HCT116 (cell line): Measurements from ENCODE around the gene TPRG1. TPM values are rescaled to one million over a fixed set of nuclear protein-coding genes. Genes with fewer than 3 reads are reported as not detected.

Experiments used
- ATAC-seq: fragments of 200-7000 bp; cut with Tn5 transposase; 2 replicates; pipeline ENCODE4 v1.9.1; 2020; ENCODE audit warnings: mild to moderate bottlenecking, moderate library complexity
- BruUV-seq: library from RNA; stranded (reverse); fragments of 400-500 nt; replicated peaks from 2 replicates; lab custom pipeline; 2021; lab: Mats Ljungman, UMichigan
- CTCF ChIA-PET: fragments of 300-600 bp; sonication (Branson Sonifier 250); formaldehyde crosslinking; loops from one replicate; lab custom pipeline; 2021; ENCODE audit warnings: antibody characterized with exemption; lab: Charles Lee
- POLR2A ChIA-PET: fragments of 300-600, 350-600 bp; sonication (Branson Sonifier 250); formaldehyde crosslinking; loops from one replicate; lab custom pipeline; 2021; ENCODE audit warnings: antibody characterized with exemption; lab: Charles Lee
- RAD21 ChIA-PET, 2 experiments: fragments of 300-600 bp; sonication (Branson Sonifier 250); formaldehyde crosslinking; loops; one replicate each; lab custom pipeline; 2023; ENCODE audit warnings: low total read pairs in 2 of 2; ENCODE audit not compliant: uncharacterized antibody in 2 of 2, unreplicated experiment in 2 of 2, low non-redundant PET in 1 of 2; lab: Charles Lee
- DNase-seq: peaks from one replicate; pipeline ENCODE4 v3.0.0-alpha.2; 2010; ENCODE audit warnings: low read depth, low spot score
- H2AFZ ChIP-seq: fragments of 200-600 bp; shearing (Covaris generic), sonication (generic); 2 replicates; pipeline ENCODE4 v1.6.1; 2017; ENCODE audit warnings: low read depth, mixed run types, mixed read lengths, antibody characterized with exemption, low read length; ENCODE audit not compliant: poor library complexity, severe bottlenecking
- H3K27ac ChIP-seq: 2 replicates; pipeline ENCODE4 v1.5.1; 2012; ENCODE audit warnings: low read depth, low read length
- H3K27me3 ChIP-seq: fragments of 200-600 bp; sonication (generic); 2 replicates; pipeline ENCODE4 v1.6.1; 2016; ENCODE audit warnings: mixed run types, low read length, mixed read lengths; ENCODE audit not compliant: insufficient read depth
- H3K36me3 ChIP-seq, 2 experiments: fragments of 200-500 bp in 1 of 2; fragments of 200-600 bp in 1 of 2; sonication (Bioruptor generic) in 1 of 2; sonication (generic) in 1 of 2; 2 replicates each; pipeline versions ENCODE4 v1.5.1 to v1.6.1; 2014 to 2016; ENCODE audit warnings: low read length in 2 of 2, inconsistent platforms in 1 of 2, mixed read lengths in 1 of 2, mixed run types in 1 of 2; ENCODE audit not compliant: insufficient read depth in 2 of 2, control insufficient read depth in 1 of 2
- H3K4me1 ChIP-seq, 2 experiments: fragments of 200-600 bp in 1 of 2; sonication (generic) in 1 of 2; 2 replicates each; pipeline versions ENCODE4 v1.5.1 to v1.6.1; 2012 to 2017; ENCODE audit warnings: low read length in 2 of 2, inconsistent platforms in 1 of 2, mild to moderate bottlenecking in 1 of 2, mixed read lengths in 1 of 2, mixed run types in 1 of 2, moderate library complexity in 1 of 2; ENCODE audit not compliant: insufficient read depth in 2 of 2, control insufficient read depth in 1 of 2
- H3K4me2 ChIP-seq: fragments of 200-600 bp; sonication (generic); 2 replicates; pipeline ENCODE4 v1.6.1; 2017; ENCODE audit warnings: mixed run types, low read length, mixed read lengths
- H3K4me3 ChIP-seq, 2 experiments: fragments of 200-600 bp in 1 of 2; sonication (generic) in 1 of 2; replicated peaks in 1 of 2; 2 replicates each; pipeline ENCODE4 v1.5.1; 2011 to 2016; ENCODE audit warnings: low read length in 2 of 2, control low read depth in 1 of 2, low read depth in 1 of 2, mild to moderate bottlenecking in 1 of 2, mixed read lengths in 1 of 2, mixed run types in 1 of 2
- H3K79me2 ChIP-seq: fragments of 200-600 bp; sonication (generic); 2 replicates; pipeline ENCODE4 v1.6.1; 2017; ENCODE audit warnings: mild to moderate bottlenecking, mixed run types, low read length, moderate library complexity, mixed read lengths; ENCODE audit not compliant: insufficient read depth
- H3K9ac ChIP-seq: fragments of 200-600 bp; sonication (generic); 2 replicates; pipeline ENCODE4 v1.6.1; 2016; ENCODE audit warnings: low read length, mixed read lengths
- H3K9me2 ChIP-seq: fragments of 200-600 bp; sonication (generic), shearing (Covaris generic); 2 replicates; pipeline ENCODE4 v1.6.1; 2017; ENCODE audit warnings: mixed run types, mild to moderate bottlenecking, moderate library complexity; ENCODE audit not compliant: insufficient read depth
- H3K9me3 ChIP-seq, 2 experiments: fragments of 200-500 bp in 1 of 2; fragments of 200-600 bp in 1 of 2; sonication (Bioruptor generic) in 1 of 2; sonication (generic) in 1 of 2; 2 replicates each; pipeline ENCODE4 v1.6.1; 2014 to 2017; ENCODE audit warnings: low read length in 2 of 2, mixed read lengths in 2 of 2, inconsistent platforms in 1 of 2, low read depth in 1 of 2, mild to moderate bottlenecking in 1 of 2, mixed run types in 1 of 2, moderate library complexity in 1 of 2; ENCODE audit not compliant: control insufficient read depth in 1 of 2, insufficient read depth in 1 of 2
- H4K20me1 ChIP-seq: fragments of 200-600 bp; sonication (generic), shearing (Covaris generic); 2 replicates; pipeline ENCODE4 v1.6.1; 2017; ENCODE audit warnings: mixed run types, mild to moderate bottlenecking, moderate library complexity; ENCODE audit not compliant: insufficient read depth
- CBX3 ChIP-seq: IDR thresholded peaks from 2 replicates; pipeline ENCODE4 v1.6.1; 2012; ENCODE audit warnings: low read depth
- CTCF ChIP-seq, 3 experiments: fragments of 200-600 bp in 1 of 3; sonication (generic) in 1 of 3; IDR thresholded peaks in 2 of 3; conservative IDR thresholded peaks in 1 of 3; 2 replicates each; pipeline ENCODE4 v1.5.1; 2012 to 2017; ENCODE audit warnings: low read depth in 2 of 3, low read length in 2 of 3, antibody characterized with exemption in 1 of 3, borderline replicate concordance in 1 of 3, control low read depth in 1 of 3, mild to moderate bottlenecking in 1 of 3, mixed read lengths in 1 of 3, mixed run types in 1 of 3, moderate library complexity in 1 of 3; ENCODE audit not compliant: insufficient read depth in 1 of 3
- EGR1 ChIP-seq: IDR thresholded peaks from 2 replicates; pipeline ENCODE4 v1.6.1; 2012; ENCODE audit warnings: low read depth
- EZH2phosphoT487 ChIP-seq: fragments of 200-600 bp; IDR thresholded peaks from 2 replicates; pipeline ENCODE4 v1.6.1; 2018; ENCODE audit warnings: antibody characterized with exemption, borderline replicate concordance
- FOSL1 ChIP-seq: IDR thresholded peaks from 2 replicates; pipeline ENCODE4 v1.6.1; 2012; ENCODE audit warnings: low read depth
- MAX ChIP-seq: IDR thresholded peaks from 2 replicates; pipeline ENCODE4 v1.6.1; 2012
- POLR2A ChIP-seq: IDR thresholded peaks from 2 replicates; pipeline ENCODE4 v1.7.0; 2011; ENCODE audit warnings: borderline replicate concordance; ENCODE audit not compliant: insufficient read depth, insufficient read length; ENCODE audit errors: extremely low read depth
- POLR2AphosphoS5 ChIP-seq: IDR thresholded peaks from 2 replicates; pipeline ENCODE4 v1.6.1; 2011; ENCODE audit warnings: mild to moderate bottlenecking, low read depth, low read length, moderate library complexity
- SP1 ChIP-seq: IDR thresholded peaks from 2 replicates; pipeline ENCODE4 v1.6.1; 2012; ENCODE audit warnings: low read depth
- YY1 ChIP-seq: IDR thresholded peaks from 2 replicates; pipeline ENCODE4 v1.6.1; 2011; ENCODE audit warnings: low read length, low read depth, moderate library complexity, mild to moderate bottlenecking; ENCODE audit not compliant: insufficient replicate concordance; ENCODE audit errors: extremely low read depth
- intact Hi-C: fragments of 100-400 bp; cut with micrococcal nuclease; formaldehyde crosslinking; loops from 2 replicates; pipeline ENCODE4 v1.10.0; 2022
- total RNA-seq: library from RNA; stranded (reverse); gene quantifications from one replicate; pipeline ENCODE4 v1.2.1, GENCODE V29; 2021; ENCODE audit not compliant: unreplicated experiment
- TF ChIP-seq, protein P1 (sequence below): IDR thresholded peaks from 2 replicates; pipeline ENCODE4 v1.6.1; 2012

The TPRG1 gene
- total RNA-seq, 1 experiment from 2014 or later, result 2.8 TPM

GRCh38 chr3:189365609-189366564, 194.1 kb downstream of the TPRG1 start:
- Histone ChIP-seq H3K4me2 (no peak overlapping the region), H3K4me1 (no peaks in the 10 kb centered on the region), H3K27ac (no peak overlapping the region), H3K4me3 (no peak overlapping the region), H3K9ac (no peak overlapping the region), H3K36me3 (no peaks in the 10 kb centered on the region), H4K20me1 (no peaks in the 10 kb centered on the region), H2AFZ (no peak overlapping the region), H3K9me2 (no peaks in the 10 kb centered on the region), H3K9me3 (no peaks in the 10 kb centered on the region), H3K27me3 (no peaks in the 10 kb centered on the region), H3K79me2 (no peaks in the 10 kb centered on the region)
- DNase-seq, result no peak
- RAD21 ChIA-PET, result no interaction called here
- TF ChIP-seq EZH2phosphoT487, result no peak
- TF ChIP-seq CBX3, result no peak
- TF ChIP-seq YY1, result no peak
- TF ChIP-seq POLR2AphosphoS5, result no peak
- TF ChIP-seq FOSL1, result no peak
- no peak for TF ChIP-seq MAX
- no peak for TF ChIP-seq SP1
- no peak for TF ChIP-seq EGR1
- TF ChIP-seq CTCF (IDR thresholded peaks at IDR 0.05 in 2 of 3, conservative IDR thresholded peaks at IDR 0.05 in 1 of 3; ENCODE audit: borderline replicate concordance in 1 of 3, insufficient read depth in 1 of 3, low read depth in 2 of 3, low read length in 2 of 3), result no peak
- TF ChIP-seq, protein P1, sequence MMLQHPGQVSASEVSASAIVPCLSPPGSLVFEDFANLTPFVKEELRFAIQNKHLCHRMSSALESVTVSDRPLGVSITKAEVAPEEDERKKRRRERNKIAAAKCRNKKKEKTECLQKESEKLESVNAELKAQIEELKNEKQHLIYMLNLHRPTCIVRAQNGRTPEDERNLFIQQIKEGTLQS, result no peak
- no peak for TF ChIP-seq POLR2A
- no TSS peak for BruUV-seq
- POLR2A ChIA-PET, result no interaction called here
- intact Hi-C loops, result no loop called here
- CTCF ChIA-PET, result no interaction called here
- no peak for ATAC-seq
